Neuronal stem cell (in vitro differentiated cells): ENCODE results near the gene TGFB1.
A peak's percentile ranks its signal among the peaks of the same experiment; 100 is the strongest.

ENCODE experiments used
- DNase-seq: peaks from one replicate; pipeline ENCODE4 v3.0.0-alpha.2; 2013; ENCODE audit warnings: low spot score
- H2AFZ ChIP-seq: one replicate; pipeline ENCODE4 v1.6.1; 2013; ENCODE audit warnings: mild to moderate bottlenecking, low read length, inconsistent platforms
- H2AK5ac ChIP-seq: 2 replicates; pipeline ENCODE4 v1.6.1; 2013; ENCODE audit warnings: low read depth, mild to moderate bottlenecking, inconsistent platforms, low read length, moderate library complexity, mixed read lengths
- H2BK120ac ChIP-seq: 2 replicates; pipeline ENCODE4 v1.6.1; 2013; ENCODE audit warnings: low read depth, mild to moderate bottlenecking, inconsistent platforms, low read length, moderate library complexity, mixed read lengths
- H2BK12ac ChIP-seq: one replicate; pipeline ENCODE4 v1.6.1; 2013; ENCODE audit warnings: low read length, inconsistent platforms
- H2BK15ac ChIP-seq: 2 replicates; pipeline ENCODE4 v1.6.1; 2013; ENCODE audit warnings: mild to moderate bottlenecking, low read length, inconsistent platforms, mixed read lengths
- H2BK5ac ChIP-seq: one replicate; pipeline ENCODE4 v1.6.1; 2013; ENCODE audit warnings: inconsistent platforms, mild to moderate bottlenecking, low read length, moderate library complexity
- H3K14ac ChIP-seq: one replicate; pipeline ENCODE4 v1.6.1; 2013; ENCODE audit warnings: low read length, inconsistent platforms
- H3K18ac ChIP-seq: 2 replicates; pipeline ENCODE4 v1.6.1; 2013; ENCODE audit warnings: low read length, inconsistent platforms
- H3K23ac ChIP-seq: 2 replicates; pipeline ENCODE4 v1.6.1; 2013; ENCODE audit warnings: low read depth, mild to moderate bottlenecking, mixed read lengths, low read length, inconsistent platforms; ENCODE audit not compliant: poor library complexity
- H3K27ac ChIP-seq: replicated peaks from 3 replicates; pipeline ENCODE4 v1.5.1; 2013; ENCODE audit warnings: low read length, inconsistent platforms
- H3K27me3 ChIP-seq, 3 experiments: 2 replicates each; pipeline ENCODE4 v1.6.1; 2013; ENCODE audit warnings: low read length in 3 of 3, mild to moderate bottlenecking in 2 of 3, inconsistent platforms in 1 of 3, low read depth in 1 of 3, mixed read lengths in 1 of 3, moderate library complexity in 1 of 3; ENCODE audit not compliant: control insufficient read depth in 3 of 3, insufficient read depth in 3 of 3
- H3K36me3 ChIP-seq, 2 donors: replicated peaks in 1 of 2; 2 replicates each; pipeline ENCODE4 v1.6.1; 2013; ENCODE audit warnings: low read length in 2 of 2; ENCODE audit not compliant: control insufficient read depth in 2 of 2, insufficient read depth in 2 of 2
- H3K4ac ChIP-seq: 2 replicates; pipeline ENCODE4 v1.6.1; 2013; ENCODE audit warnings: inconsistent platforms, mild to moderate bottlenecking, low read length, moderate library complexity
- H3K4me1 ChIP-seq, 2 donors: 1 replicate in 1 of 2; 2 replicates in 1 of 2; pipeline ENCODE4 v1.6.1; 2013; ENCODE audit warnings: low read length in 2 of 2, low read depth in 1 of 2; ENCODE audit not compliant: control insufficient read depth in 2 of 2, insufficient read depth in 1 of 2
- H3K4me2 ChIP-seq: one replicate; pipeline ENCODE4 v1.6.1; 2013; ENCODE audit warnings: mild to moderate bottlenecking, low read length, inconsistent platforms; ENCODE audit not compliant: insufficient read depth, poor library complexity, severe bottlenecking
- H3K4me3 ChIP-seq, 2 donors: 2 replicates each; pipeline ENCODE4 v1.5.1; 2013; ENCODE audit warnings: low read length in 2 of 2, mild to moderate bottlenecking in 2 of 2, inconsistent platforms in 1 of 2, moderate library complexity in 1 of 2
- H3K79me1 ChIP-seq: one replicate; pipeline ENCODE4 v1.6.1; 2013; ENCODE audit warnings: low read depth, mild to moderate bottlenecking, inconsistent platforms, low read length, moderate library complexity
- H3K9ac ChIP-seq: one replicate; pipeline ENCODE4 v1.6.1; 2013; ENCODE audit warnings: mild to moderate bottlenecking, low read depth, low read length, inconsistent platforms; ENCODE audit not compliant: poor library complexity
- H3K9me3 ChIP-seq, 2 donors: replicated peaks in 1 of 2; 2 replicates each; pipeline versions ENCODE3 to v1.6.1; 2013; ENCODE audit warnings: low read length in 2 of 2, mild to moderate bottlenecking in 2 of 2, inconsistent platforms in 1 of 2, low read depth in 1 of 2, mixed read lengths in 1 of 2, moderate library complexity in 1 of 2; ENCODE audit not compliant: control insufficient read depth in 2 of 2, insufficient read depth in 1 of 2
- H4K8ac ChIP-seq: one replicate; pipeline ENCODE4 v1.6.1; 2013; ENCODE audit warnings: low read depth, mild to moderate bottlenecking, inconsistent platforms, low read length, moderate library complexity
- H4K91ac ChIP-seq: one replicate; pipeline ENCODE4 v1.6.1; 2013; ENCODE audit warnings: low read length, low read depth, mild to moderate bottlenecking, inconsistent platforms; ENCODE audit not compliant: poor library complexity
- whole genome bisulfite sequencing, 2 donors: extraction: QIAGEN DNeasy Blood & Tissue Kit; methylation state at CpG; one replicate each; pipeline ENCODE4 v1.1.7; 2013; ENCODE audit warnings: missing lambda C conversion rate in 2 of 2, mixed read lengths in 1 of 2; ENCODE audit not compliant: insufficient read length in 2 of 2, insufficient replicate concordance in 1 of 2; ENCODE audit errors: extremely low coverage in 2 of 2; 5-methylcytosine and 5-hydroxymethylcytosine counted together

Gene TGFB1

DNA sequence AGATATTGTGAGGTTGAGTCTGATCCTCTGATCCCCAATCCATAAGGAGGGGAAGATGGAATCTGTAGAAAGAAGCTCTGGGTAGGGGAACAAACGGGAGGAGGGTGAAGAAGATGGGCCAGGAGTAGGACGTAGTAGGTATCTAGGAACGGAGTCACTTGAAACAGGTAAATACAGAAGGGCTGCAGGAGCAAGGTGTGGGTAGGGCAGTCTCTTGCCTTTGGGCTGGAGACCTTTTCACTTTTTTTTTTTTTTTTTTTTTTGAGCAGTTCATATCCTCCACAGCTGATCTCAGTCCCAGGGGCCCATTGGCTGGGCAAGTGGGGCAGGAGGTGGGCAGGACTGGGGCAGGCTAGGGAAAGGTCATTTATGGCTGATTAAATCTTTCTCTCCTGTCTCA lies 45.4 kb upstream of the TGFB1 start:
- Histone ChIP-seq H2AFZ (no peak overlapping the region), H3K27ac (no peak overlapping the region), H4K8ac (no peak overlapping the region), H2BK120ac (no peak overlapping the region), H3K27me3 (no peaks in the 10 kb centered on the region), H3K14ac (no peak overlapping the region), H3K79me1 (no peaks in the 10 kb centered on the region), H3K23ac (no peak overlapping the region), H2BK15ac (no peak overlapping the region), H3K18ac (no peak overlapping the region), H2AK5ac (no peak overlapping the region), H2BK5ac (no peak overlapping the region), H3K4me1 (peaks cover 3 to 5% of the 10 kb centered on the region in 2 donors), H3K36me3 (no peaks in the 10 kb centered on the region), H4K91ac (no peak overlapping the region), H3K9ac (no peak overlapping the region), H3K4me3 (peak overlapping the region in 1 of 2 donors; percentile 76), H3K4ac (no peak overlapping the region), H2BK12ac (no peak overlapping the region), H3K4me2 (no peak overlapping the region), H3K9me3 (no peaks in the 10 kb centered on the region)
- no peak for DNase-seq
- no CpG with 5 or more reads among the region's 3 CpGs for WGBS, 2 donors

DNA sequence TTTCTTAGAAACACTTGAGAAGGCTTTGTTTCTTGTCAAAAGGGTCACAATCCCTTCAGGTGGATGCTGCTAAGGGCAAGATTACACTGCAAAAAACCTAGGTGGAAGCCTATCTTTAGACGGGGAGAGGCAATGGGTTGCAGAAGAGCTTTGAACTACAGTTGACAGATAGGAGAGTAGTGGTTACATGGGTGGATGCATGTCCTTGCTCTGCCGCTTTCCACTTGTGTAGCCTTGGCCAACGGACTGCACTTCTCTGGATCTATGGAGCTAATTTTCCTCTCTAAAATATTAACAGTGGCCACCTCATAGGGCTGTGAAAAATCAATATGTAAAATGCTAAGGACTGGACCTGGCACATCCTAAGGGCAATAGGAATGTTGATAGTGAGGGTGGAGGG lies 44.9 kb upstream of the TGFB1 start:
- H3K79me1 ChIP-seq = no peaks in the 10 kb centered on the region
- no peak overlapping the region for H3K27ac ChIP-seq
- H2BK12ac ChIP-seq = no peak overlapping the region
- WGBS, 2 donors = no CpG with 5 or more reads among the region's 3 CpGs
- no peak overlapping the region for H3K18ac ChIP-seq
- no peak overlapping the region for H2BK5ac ChIP-seq
- no peak overlapping the region for H3K4ac ChIP-seq
- H2BK15ac ChIP-seq = no peak overlapping the region
- H3K9me3 ChIP-seq = no peaks in the 10 kb centered on the region
- H2AK5ac ChIP-seq = no peak overlapping the region
- H3K9ac ChIP-seq = no peak overlapping the region
- DNase-seq = no peak
- H3K36me3 ChIP-seq = no peaks in the 10 kb centered on the region
- peak overlapping the region; percentile 5 to 76 for H3K4me3 ChIP-seq
- H2AFZ ChIP-seq = no peak overlapping the region
- no peak overlapping the region for H2BK120ac ChIP-seq
- peak overlapping the region; percentile 59 for H3K4me2 ChIP-seq
- H4K91ac ChIP-seq = no peak overlapping the region
- H3K27me3 ChIP-seq = no peaks in the 10 kb centered on the region
- no peak overlapping the region for H3K23ac ChIP-seq
- H3K4me1 ChIP-seq = peaks cover 3 to 5% of the 10 kb centered on the region in 2 donors
- H4K8ac ChIP-seq = no peak overlapping the region
- H3K14ac ChIP-seq = no peak overlapping the region

DNA sequence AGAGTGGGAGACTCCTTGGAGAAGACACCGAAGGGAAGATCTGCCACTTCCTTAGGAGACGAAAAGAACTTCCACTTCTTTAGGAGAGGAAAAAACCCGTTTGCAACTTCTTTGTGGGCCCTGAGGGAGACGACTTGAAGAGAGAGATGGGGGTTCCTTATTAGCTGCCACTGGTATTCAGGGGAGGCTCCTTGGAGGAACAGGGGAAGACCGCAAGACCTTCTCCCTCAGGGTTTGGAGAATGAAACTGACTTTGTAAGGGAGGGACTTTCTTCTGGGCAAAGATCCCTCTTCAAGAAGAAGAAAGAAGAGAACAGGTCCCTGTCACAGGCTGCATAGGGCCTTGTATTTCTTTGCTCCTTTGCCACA lies 44.3 kb upstream of the TGFB1 start:
- Histone ChIP-seq H3K4ac (no peak overlapping the region), H3K36me3 (no peaks in the 10 kb centered on the region), H2AFZ (peak overlapping the region; percentile 79), H3K14ac (no peak overlapping the region), H4K91ac (no peak overlapping the region), H3K18ac (no peak overlapping the region), H3K79me1 (no peaks in the 10 kb centered on the region), H2BK15ac (no peak overlapping the region), H3K4me3 (peak overlapping the region; percentile 76 to 94), H3K4me2 (peak overlapping the region; percentile 59), H2AK5ac (no peak overlapping the region), H2BK5ac (no peak overlapping the region), H3K27ac (no peak overlapping the region), H3K9me3 (no peaks in the 10 kb centered on the region), H3K27me3 (no peaks in the 10 kb centered on the region), H3K23ac (no peak overlapping the region), H3K4me1 (peaks cover 3 to 5% of the 10 kb centered on the region in 2 donors), H2BK120ac (no peak overlapping the region), H2BK12ac (no peak overlapping the region), H4K8ac (no peak overlapping the region), H3K9ac (peak overlapping the region; percentile 75)
- no CpG with 5 or more reads among the region's 5 CpGs for WGBS, 2 donors
- no peak for DNase-seq

- Histone ChIP-seq H3K4ac (no peak within 1 kb of the TSS), H2BK12ac (no peak within 1 kb of the TSS), H3K14ac (no peak within 1 kb of the TSS), H3K27ac (no peak within 1 kb of the TSS), H3K4me2 (peak within 1 kb of the TSS; percentile 96), H3K23ac (no peak within 1 kb of the TSS), H3K9me3 (no peaks in the 10 kb centered on the region), H3K4me3 (peak within 1 kb of the TSS; percentile 76 to 94), H4K91ac (no peak within 1 kb of the TSS), H3K4me1 (peaks cover 3 to 5% of the 10 kb centered on the region in 2 donors), H3K27me3 (no peaks in the 10 kb centered on the region), H3K18ac (peak within 1 kb of the TSS; percentile 84), H2BK15ac (no peak within 1 kb of the TSS), H3K36me3 (no peaks in the 10 kb centered on the region), H3K9ac (peak within 1 kb of the TSS; percentile 75), H2BK120ac (no peak within 1 kb of the TSS), H2AK5ac (no peak within 1 kb of the TSS), H3K79me1 (no peaks in the 10 kb centered on the region), H2AFZ (peak within 1 kb of the TSS; percentile 85), H4K8ac (no peak within 1 kb of the TSS), H2BK5ac (no peak within 1 kb of the TSS)
- no CpG with 5 or more reads among the region's 50 CpGs for WGBS, 2 donors
- peak; percentile 99 for DNase-seq
These were observed 43.6 kb upstream of the TGFB1 start, which contains the start of the genes BCKDHA and EXOSC5 for GRCh38 chr19:41397086-41398049. Gene BCKDHA (plus strand): TSS chr19:41397818. CDS start chr19:41397828, 10 bp downstream. Gene EXOSC5 (minus strand): TSS chr19:41397359. CDS start chr19:41397328, 31 bp downstream.
